HG02943 (cell line): Measurements from ENCODE around the gene LRRC37A.
A peak's percentile ranks its signal among the peaks of the same experiment; 100 is the strongest.
"Not testable (repeated sequence)": the region's sequence is repeated elsewhere in the genome, so short reads cannot be mapped to it uniquely, and the experiment has no call there.

Source experiments
- ATAC-seq: cut with Tn5 transposase; IDR thresholded peaks from one replicate; pipeline ENCODE4 v1.9.1; 2021; ENCODE audit warnings: mild to moderate bottlenecking, low read depth, moderate library complexity; ENCODE audit not compliant: unreplicated experiment

Gene LRRC37A

DNA sequence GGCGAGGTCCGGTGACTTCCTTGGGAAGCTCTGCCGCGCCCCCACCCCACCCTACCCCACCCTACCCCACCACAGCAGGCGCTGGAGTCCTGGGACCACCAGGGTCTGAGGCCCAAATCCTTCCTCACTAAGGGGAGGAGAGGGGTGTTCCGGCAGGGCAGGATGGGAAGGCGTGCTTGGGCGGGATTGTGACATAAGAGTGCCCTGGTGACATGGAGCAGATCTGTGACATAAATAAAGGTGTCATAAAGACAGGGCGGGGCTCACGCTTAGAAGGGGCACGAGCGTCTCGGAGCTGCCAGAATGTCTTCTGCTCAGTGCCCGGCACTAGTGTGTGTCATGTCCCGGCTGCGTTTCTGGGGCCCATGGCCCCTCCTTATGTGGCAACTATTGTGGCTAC is at the start of gene LRRC37A:
LRRC37A (plus strand) TSS at position 301 of the 400 bp plus-strand sequence; CDS start at position 304, 3 bp downstream.
- not testable (repeated sequence) for ATAC-seq

- not testable (repeated sequence) for ATAC-seq
Observed at GRCh38 chr17:46249153-46249552, 45.8 kb upstream of the LRRC37A start.

- not testable (repeated sequence) for ATAC-seq
Observed at GRCh38 chr17:46252804-46253203, 42.1 kb upstream of the LRRC37A start.

DNA sequence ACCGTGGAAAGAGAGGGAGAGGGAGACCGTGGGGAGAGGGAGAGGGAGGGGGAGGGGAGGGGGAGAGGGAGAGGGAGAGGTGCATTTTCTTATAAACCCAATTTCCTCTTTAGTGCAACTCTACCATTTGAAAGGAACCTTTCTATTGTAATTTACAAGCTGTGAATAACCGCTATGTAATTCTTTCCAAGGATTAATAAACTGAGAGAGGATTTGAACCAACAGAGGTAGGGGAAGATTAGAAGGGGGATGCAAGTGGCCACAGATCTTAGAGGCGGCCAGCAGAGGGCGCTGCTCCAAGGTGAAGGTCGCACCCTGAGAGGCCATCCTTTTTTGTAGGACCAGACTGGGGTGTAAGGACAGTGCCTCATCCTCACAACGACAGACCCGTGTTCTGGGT is 41.2 kb upstream of the LRRC37A start:
- ATAC-seq = not testable (repeated sequence)

GRCh38 chr17:46254215-46254614 is 40.7 kb upstream of the LRRC37A start:
- not testable (repeated sequence) for ATAC-seq

DNA sequence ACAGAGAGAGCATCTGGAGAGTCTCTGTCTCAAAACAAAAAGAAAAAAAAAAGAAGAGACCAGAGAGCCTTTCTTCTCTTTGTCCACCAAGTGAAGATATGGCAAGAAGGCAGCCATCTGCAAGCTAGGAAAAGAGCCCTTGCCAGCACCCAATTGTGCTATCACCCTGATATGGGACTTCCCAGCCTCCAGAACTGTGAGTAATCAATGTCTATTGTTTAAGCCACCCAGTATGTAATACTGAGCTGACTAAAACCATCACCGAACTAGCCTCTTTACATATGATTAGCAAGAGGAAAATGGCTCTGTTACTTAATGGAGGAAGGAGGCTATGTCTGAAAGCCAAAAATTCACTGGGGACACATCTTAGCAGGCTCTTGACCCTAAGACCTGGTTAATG is 38.6 kb upstream of the LRRC37A start:
- ATAC-seq = not testable (repeated sequence)

DNA sequence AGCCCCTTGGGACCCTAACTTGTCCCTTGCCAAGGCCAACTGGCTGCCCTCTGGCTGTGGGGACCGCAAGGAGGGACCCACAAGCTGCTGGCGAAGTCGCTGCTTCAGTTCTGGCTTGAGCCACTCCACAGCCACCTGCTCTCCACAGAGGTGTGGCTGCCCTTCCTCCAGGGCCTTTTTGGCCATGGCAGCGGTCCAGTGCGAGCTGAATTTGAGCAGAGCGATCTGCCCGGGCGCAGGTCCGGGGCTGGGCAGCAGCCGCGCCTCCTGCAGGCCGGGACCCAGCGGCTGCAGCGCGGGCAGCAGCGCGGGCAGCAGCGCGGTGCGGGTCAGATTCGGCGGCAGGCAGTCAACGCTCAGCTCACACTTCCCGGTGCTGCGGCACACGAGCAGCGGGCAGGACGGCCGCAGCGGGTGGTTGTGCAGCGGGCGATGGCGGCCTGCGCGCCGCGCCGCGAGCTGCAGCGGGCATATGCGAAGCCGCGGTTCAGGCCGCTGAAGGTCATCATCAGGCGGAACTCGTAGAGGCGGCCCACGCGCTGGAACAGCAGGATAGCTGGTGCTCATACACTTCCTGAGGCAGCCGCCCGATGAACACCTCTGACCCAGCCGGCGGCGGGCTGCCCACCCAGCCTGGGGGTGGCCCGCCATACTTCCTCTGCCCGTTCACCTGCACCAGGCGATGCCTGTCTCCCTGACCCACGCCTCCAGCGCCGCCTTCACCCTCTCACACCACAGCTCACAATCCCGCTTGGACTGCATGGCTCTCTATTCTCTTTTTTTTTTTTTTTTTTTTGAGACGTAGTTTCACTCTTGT is 34.9 kb upstream of the LRRC37A start:
- not testable (repeated sequence) for ATAC-seq

- no peak for ATAC-seq
Observed at GRCh38 chr17:46262271-46262670, 32.7 kb upstream of the LRRC37A start.

GRCh38 chr17:46264456-46265198 is 30.3 kb upstream of the LRRC37A start:
- no peak for ATAC-seq

- ATAC-seq = not testable (repeated sequence)
Observed at GRCh38 chr17:46266063-46266655, 28.8 kb upstream of the LRRC37A start.

DNA sequence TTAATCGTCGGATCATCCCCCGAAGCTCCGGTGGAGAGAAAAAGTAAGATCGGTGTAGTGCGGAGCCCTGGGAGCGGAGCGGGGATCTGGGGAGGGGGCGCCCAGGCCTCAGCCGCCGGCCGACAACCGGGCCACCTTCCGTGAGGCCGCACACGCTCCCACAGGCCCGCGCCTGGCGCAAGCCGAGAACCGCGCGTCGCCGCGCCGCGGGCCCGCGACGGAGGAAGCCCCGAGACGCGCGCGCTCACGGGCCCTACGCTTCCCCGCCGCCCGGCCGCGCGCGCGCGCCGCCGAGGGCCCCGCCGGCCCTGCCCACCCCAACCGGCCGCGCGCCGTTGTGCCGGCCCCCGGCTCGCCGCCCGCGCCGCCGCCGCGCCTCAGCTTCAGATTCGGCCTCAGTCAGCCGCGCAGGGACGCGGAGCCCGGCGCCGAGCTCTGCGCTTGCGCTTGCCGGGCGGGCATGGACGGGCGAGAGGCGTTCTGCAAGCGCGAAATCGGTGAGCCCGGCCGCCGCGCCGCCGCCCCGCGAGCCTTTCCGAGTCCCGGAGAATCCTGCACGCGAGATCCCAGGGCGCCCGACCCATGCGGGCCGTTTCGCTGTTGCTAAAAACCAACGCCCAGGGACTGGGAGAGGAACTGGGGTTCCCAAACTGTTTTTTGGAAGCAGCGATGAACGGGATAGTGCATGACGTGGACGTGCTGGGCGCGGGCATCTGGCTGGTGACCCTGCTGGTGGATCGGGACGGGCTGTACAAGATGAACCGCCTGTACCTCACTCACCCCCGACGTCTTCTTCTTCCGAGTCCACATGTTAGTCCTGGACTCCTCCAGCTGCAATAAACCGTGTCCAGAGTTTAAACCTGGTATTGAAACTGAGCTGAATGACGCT is 28.0 kb upstream of the LRRC37A start:
- ATAC-seq = peak; percentile 73

DNA sequence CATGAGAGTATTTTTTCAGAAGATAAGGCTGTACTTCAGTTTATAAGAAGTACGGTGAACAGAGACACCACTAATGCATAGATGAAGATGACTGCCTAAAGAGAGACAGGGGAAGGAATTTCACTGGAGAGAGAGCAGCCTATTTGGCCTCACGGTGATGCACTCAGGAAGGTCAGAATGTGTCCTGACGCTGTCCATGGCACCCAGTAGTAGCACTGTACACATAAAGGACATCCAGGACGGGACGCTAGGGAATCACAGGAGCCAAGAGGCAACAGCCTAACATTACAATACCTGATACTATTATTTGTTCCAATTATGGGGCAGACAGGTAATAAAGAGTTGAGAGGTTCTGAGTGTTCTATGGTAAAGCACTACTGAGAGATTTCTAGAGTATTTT is 24.9 kb upstream of the LRRC37A start:
- no peak for ATAC-seq

- ATAC-seq = no peak
Observed at GRCh38 chr17:46273541-46274236, 21.2 kb upstream of the LRRC37A start.

DNA sequence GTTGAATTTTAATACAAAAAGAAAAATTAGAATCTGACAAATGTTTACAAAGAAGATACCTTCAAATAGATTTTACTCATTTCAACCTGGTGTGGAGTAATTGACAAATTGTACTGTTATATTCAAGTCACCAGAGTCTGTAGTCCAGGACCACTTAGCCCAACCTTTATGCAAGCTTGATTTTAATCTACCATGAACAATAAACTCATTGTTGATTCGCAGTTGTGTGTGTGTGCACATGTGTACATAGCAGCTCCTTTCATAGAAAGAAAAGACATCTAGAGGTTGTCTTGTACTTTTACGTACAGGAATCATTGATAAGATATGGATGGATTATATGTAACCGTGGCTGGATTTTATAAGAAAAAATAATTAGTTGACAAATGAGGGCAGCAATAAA is 20.7 kb upstream of the LRRC37A start:
- no peak for ATAC-seq

DNA sequence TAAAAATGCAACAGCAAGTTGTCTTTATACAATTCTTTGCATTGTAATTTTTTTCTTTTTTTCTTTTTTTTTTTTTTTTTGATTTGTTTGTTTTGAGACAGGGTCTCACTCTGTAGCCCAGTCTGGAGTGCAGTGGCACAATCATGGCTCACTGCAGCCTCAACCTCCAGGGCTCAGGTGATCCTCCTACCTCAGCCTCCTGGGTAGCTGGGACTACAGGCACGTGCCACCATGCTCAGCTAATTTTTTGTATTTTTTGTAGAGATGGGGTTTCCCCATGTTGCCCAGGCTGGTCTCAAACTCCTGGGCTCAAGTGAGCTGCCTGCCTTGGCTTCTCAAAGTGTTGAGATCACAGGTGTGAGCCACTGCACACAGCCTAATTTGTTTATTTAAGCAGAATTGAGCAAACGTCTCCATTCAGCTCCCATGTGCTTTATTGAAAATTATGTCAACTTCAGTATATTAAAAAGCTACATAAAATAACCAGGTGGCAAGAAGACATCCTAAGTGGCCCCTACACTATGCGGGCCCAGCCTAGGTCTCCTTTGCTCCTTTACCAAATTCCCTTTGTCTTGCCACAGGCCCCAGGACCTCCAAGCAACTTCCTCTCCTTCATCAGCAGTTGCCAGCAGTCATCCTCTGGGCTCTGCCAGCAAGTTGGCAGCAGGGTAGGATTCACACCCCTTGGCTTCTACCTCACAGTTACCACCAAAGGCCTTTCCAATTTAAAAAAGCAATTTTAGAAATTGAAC is 18.0 kb upstream of the LRRC37A start:
- ATAC-seq = not testable (repeated sequence)

GRCh38 chr17:46281336-46281735 is 13.6 kb upstream of the LRRC37A start:
- not testable (repeated sequence) for ATAC-seq

GRCh38 chr17:46282635-46283034 is 12.3 kb upstream of the LRRC37A start:
- not testable (repeated sequence) for ATAC-seq

GRCh38 chr17:46284467-46284866 is 10.5 kb upstream of the LRRC37A start:
- ATAC-seq = not testable (repeated sequence)

GRCh38 chr17:46285500-46285899 is 9.4 kb upstream of the LRRC37A start:
- ATAC-seq = not testable (repeated sequence)
